ENCODE measurements around the gene CCDC54. TPM values are rescaled to one million over a fixed set of nuclear protein-coding genes. Genes with fewer than 3 reads are reported as not detected.

Gene CCDC54
- total RNA-seq, 1 experiment from 2014 or later: not detected

DNA sequence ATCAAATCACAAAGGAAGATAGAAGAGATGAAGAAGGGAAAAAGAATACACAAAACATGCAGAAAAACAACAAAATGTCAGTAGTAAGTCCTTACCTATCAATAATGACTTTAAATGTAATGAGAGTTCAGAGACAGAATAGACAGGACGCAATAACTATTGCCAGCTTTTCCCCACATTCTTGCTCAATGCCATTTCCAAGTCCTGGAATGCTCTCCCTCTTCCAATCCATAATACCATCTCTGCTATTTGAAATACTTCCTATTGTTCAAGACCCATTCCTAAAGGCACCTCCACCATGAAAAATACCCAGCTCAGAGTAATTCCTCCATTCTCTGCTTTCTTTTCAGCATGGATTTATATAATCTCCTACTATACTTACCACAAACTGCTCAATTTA is 33.4 kb downstream of the CCDC54 start:
- H3K4me1 ChIP-seq (ENCODE audit: low read length): no peaks in the 10 kb centered on the region
- no peaks in the 10 kb centered on the region for H3K9me2 ChIP-seq (replicated peaks; ENCODE audit: insufficient read depth, low read length)
- H3K79me2 ChIP-seq (ENCODE audit: low read length): no peaks in the 10 kb centered on the region
- H3K9ac ChIP-seq (ENCODE audit: low read length): no peak overlapping the region
- H3K4me3 ChIP-seq (ENCODE audit: low read length): no peak overlapping the region
- no peak overlapping the region for H3K4me2 ChIP-seq (ENCODE audit: low read depth, low read length, poor library complexity, severe bottlenecking)
- H3K36me3 ChIP-seq (ENCODE audit: insufficient read depth, low read length): 0 out of 2 replicates have a peak, but pooled peaks cover 4% of the 10 kb centered on the region
- peak; percentile 19 for DNase-seq
- no peaks in the 10 kb centered on the region for H4K20me1 ChIP-seq (ENCODE audit: insufficient read depth, low read depth, low read length)
- H3K27me3 ChIP-seq (ENCODE audit: low read length): no peaks in the 10 kb centered on the region
- H2AFZ ChIP-seq (ENCODE audit: low read length): no peak overlapping the region
- no peak overlapping the region for H3K27ac ChIP-seq (ENCODE audit: low read length)
- peaks cover 11% of the 10 kb centered on the region; the same call in 1 of the 2 replicates for H3K9me3 ChIP-seq (ENCODE audit: low read length)

DNA sequence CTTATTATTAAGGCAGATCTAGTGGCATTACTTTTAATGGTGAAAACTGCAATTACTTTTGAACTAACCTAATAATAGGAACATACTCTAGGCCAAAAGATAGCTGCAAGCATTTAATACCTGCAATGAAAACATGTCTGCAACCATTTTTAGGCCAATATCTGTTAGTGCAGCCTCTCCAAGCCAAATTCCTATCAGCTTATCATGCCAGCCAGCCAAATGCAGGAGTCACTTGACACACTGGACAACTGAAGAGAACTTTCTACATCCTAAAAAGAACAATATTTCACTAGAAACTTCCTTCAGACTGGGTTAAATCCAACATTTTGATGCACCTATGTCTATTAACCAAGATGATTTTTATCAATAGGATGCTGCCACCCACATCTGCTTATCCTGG is 33.8 kb downstream of the CCDC54 start:
- no peak overlapping the region for H2AFZ ChIP-seq (ENCODE audit: low read length)
- H4K20me1 ChIP-seq (ENCODE audit: insufficient read depth, low read depth, low read length): no peaks in the 10 kb centered on the region
- no peak overlapping the region for H3K4me2 ChIP-seq (ENCODE audit: low read depth, low read length, poor library complexity, severe bottlenecking)
- H3K27ac ChIP-seq (ENCODE audit: low read length): no peak overlapping the region
- peak; percentile 30 for DNase-seq
- H3K79me2 ChIP-seq (ENCODE audit: low read length): no peaks in the 10 kb centered on the region
- peaks cover 11% of the 10 kb centered on the region; the same call in 1 of the 2 replicates for H3K9me3 ChIP-seq (ENCODE audit: low read length)
- no peaks in the 10 kb centered on the region for H3K9me2 ChIP-seq (replicated peaks; ENCODE audit: insufficient read depth, low read length)
- H3K27me3 ChIP-seq (ENCODE audit: low read length): no peaks in the 10 kb centered on the region
- no peak overlapping the region for H3K4me3 ChIP-seq (ENCODE audit: low read length)
- H3K36me3 ChIP-seq (ENCODE audit: insufficient read depth, low read length): 0 out of 2 replicates have a peak, but pooled peaks cover 4% of the 10 kb centered on the region
- no peaks in the 10 kb centered on the region for H3K4me1 ChIP-seq (ENCODE audit: low read length)
- no peak overlapping the region for H3K9ac ChIP-seq (ENCODE audit: low read length)

DNA sequence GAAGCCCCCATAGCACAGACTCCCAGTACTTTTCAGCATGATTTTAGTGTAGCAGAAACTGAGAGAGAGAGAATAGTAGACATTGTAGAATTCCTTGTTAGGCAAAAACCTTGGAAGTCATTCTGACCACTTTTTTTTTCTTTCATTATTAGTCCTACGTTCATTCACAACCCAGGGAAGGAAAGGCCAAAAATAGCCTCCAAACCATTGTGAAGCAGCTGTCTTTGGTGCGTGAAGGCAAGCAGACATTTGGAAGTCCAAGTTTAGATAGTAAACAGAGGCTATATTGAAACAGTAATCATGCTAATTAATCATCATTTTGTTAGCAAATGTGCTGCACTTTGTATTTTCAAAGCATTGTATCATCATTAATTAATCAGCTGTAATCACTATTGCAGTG is 34.5 kb downstream of the CCDC54 start:
- Histone ChIP-seq H3K4me2 (ENCODE audit: low read depth, low read length, poor library complexity, severe bottlenecking) (no peak overlapping the region), H2AFZ (ENCODE audit: low read length) (no peak overlapping the region), H4K20me1 (ENCODE audit: insufficient read depth, low read depth, low read length) (no peaks in the 10 kb centered on the region), H3K9me2 (replicated peaks; ENCODE audit: insufficient read depth, low read length) (no peaks in the 10 kb centered on the region), H3K4me1 (ENCODE audit: low read length) (no peaks in the 10 kb centered on the region), H3K79me2 (ENCODE audit: low read length) (no peaks in the 10 kb centered on the region), H3K36me3 (ENCODE audit: insufficient read depth, low read length) (0 out of 2 replicates have a peak, but pooled peaks cover 4% of the 10 kb centered on the region), H3K4me3 (ENCODE audit: low read length) (no peak overlapping the region), H3K27me3 (ENCODE audit: low read length) (no peaks in the 10 kb centered on the region), H3K9ac (ENCODE audit: low read length) (no peak overlapping the region), H3K9me3 (ENCODE audit: low read length) (peaks cover 11% of the 10 kb centered on the region; the same call in 1 of the 2 replicates), H3K27ac (ENCODE audit: low read length) (no peak overlapping the region)
- peak; percentile 20 for DNase-seq

DNA sequence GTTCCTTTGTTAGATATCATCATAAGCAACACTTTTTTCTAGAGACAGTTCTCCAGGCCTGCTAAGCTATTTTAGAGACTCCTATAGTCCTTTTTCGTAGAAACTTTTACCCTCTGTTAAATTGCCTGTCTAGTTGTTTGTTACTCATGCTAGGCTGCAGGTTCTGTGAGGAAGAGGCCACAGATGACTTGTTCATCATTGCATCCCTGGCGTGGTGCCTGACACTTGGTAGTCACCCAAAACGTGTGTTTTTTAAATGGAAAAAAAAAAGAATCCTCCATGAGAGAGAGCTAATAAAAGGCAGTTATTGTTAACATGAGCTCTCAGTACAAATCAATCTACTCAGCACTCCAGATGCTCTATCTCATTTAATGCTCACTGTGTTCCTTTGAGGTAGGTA is 35.1 kb downstream of the CCDC54 start:
- no peak overlapping the region for H3K4me3 ChIP-seq (ENCODE audit: low read length)
- peak; percentile 11 for DNase-seq
- no peaks in the 10 kb centered on the region for H4K20me1 ChIP-seq (ENCODE audit: insufficient read depth, low read depth, low read length)
- H3K4me1 ChIP-seq (ENCODE audit: low read length): no peaks in the 10 kb centered on the region
- no peaks in the 10 kb centered on the region for H3K9me2 ChIP-seq (replicated peaks; ENCODE audit: insufficient read depth, low read length)
- peaks cover 11% of the 10 kb centered on the region; the same call in 1 of the 2 replicates for H3K9me3 ChIP-seq (ENCODE audit: low read length)
- no peak overlapping the region for H3K9ac ChIP-seq (ENCODE audit: low read length)
- no peaks in the 10 kb centered on the region for H3K79me2 ChIP-seq (ENCODE audit: low read length)
- 0 out of 2 replicates have a peak, but pooled peaks cover 4% of the 10 kb centered on the region for H3K36me3 ChIP-seq (ENCODE audit: insufficient read depth, low read length)
- no peak overlapping the region for H3K4me2 ChIP-seq (ENCODE audit: low read depth, low read length, poor library complexity, severe bottlenecking)
- no peak overlapping the region for H2AFZ ChIP-seq (ENCODE audit: low read length)
- H3K27me3 ChIP-seq (ENCODE audit: low read length): no peaks in the 10 kb centered on the region
- H3K27ac ChIP-seq (ENCODE audit: low read length): no peak overlapping the region

DNA sequence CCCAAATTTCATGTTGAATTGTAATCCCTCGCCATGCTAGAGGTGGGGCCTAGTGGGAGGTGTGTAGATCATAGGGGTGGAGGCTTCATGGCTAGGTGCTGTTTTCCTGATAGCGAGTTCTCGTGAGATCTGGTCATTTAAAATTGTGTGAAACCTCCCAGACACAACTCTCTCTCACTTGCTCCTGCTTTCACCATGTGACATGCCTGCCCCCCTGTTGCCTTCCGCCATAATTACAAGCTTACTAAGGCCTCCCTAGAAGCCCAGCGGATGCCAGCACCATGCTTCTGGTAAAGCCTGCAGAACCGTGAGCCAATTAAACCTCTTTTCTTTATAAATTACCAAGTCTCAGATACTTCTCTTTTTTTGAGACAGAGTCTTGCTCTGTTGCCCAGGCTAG is 36.0 kb downstream of the CCDC54 start:
- H3K27me3 ChIP-seq (ENCODE audit: low read length): no peaks in the 10 kb centered on the region
- no peak overlapping the region for H3K27ac ChIP-seq (ENCODE audit: low read length)
- H4K20me1 ChIP-seq (ENCODE audit: insufficient read depth, low read depth, low read length): no peaks in the 10 kb centered on the region

DNA sequence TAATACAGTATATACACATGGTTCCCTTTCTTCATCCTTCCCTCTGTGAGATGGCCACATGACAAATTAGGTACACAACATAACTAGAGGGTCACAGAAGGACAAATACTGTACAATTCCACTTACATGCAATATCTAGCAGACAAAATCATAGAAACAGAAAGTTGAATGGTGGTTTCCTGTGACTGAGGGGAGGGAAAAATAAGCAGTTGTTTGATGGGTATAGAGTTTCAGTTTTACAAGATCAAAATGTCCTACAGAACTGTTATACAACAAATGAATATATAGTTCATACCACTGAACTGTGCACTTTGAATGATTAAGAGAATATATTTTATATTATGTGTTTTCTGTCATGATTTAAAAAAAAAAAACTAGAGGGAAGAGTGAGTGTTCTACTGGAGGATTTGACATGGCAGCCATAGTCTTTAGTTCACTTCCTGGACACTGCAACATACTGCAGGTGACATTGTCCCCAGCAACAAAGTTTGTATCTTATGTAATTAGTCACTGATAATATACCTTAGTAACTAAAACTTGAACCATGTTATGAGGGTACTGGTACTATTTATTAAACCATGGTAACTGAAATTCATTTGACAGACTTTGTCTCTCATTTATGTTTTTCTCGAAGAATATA is 37.2 kb downstream of the CCDC54 start:
- Histone ChIP-seq H3K79me2 (ENCODE audit: low read length) (no peaks in the 10 kb centered on the region), H3K36me3 (ENCODE audit: insufficient read depth, low read length) (0 out of 2 replicates have a peak, but pooled peaks cover 1% of the 10 kb centered on the region), H3K9ac (ENCODE audit: low read length) (no peak overlapping the region), H3K4me1 (ENCODE audit: low read length) (no peaks in the 10 kb centered on the region), H2AFZ (ENCODE audit: low read length) (no peak overlapping the region), H3K9me2 (replicated peaks; ENCODE audit: insufficient read depth, low read length) (no peaks in the 10 kb centered on the region), H3K4me3 (ENCODE audit: low read length) (no peak overlapping the region), H4K20me1 (ENCODE audit: insufficient read depth, low read depth, low read length) (no peaks in the 10 kb centered on the region), H3K27me3 (ENCODE audit: low read length) (no peaks in the 10 kb centered on the region), H3K4me2 (ENCODE audit: low read depth, low read length, poor library complexity, severe bottlenecking) (no peak overlapping the region), H3K9me3 (ENCODE audit: low read length) (peaks cover 5% of the 10 kb centered on the region; the same call in 1 of the 2 replicates), H3K27ac (ENCODE audit: low read length) (no peak overlapping the region)
- DNase-seq: peak; percentile 30

More for the DNA sequence above, 36.0 kb downstream of the CCDC54 start:
- Histone ChIP-seq H3K36me3 (ENCODE audit: insufficient read depth, low read length) (0 out of 2 replicates have a peak, but pooled peaks cover 4% of the 10 kb centered on the region), H3K9me2 (replicated peaks; ENCODE audit: insufficient read depth, low read length) (no peaks in the 10 kb centered on the region), H3K79me2 (ENCODE audit: low read length) (no peaks in the 10 kb centered on the region), H2AFZ (ENCODE audit: low read length) (no peak overlapping the region), H3K4me1 (ENCODE audit: low read length) (no peaks in the 10 kb centered on the region), H3K9me3 (ENCODE audit: low read length) (peaks cover 11% of the 10 kb centered on the region; the same call in 1 of the 2 replicates), H3K9ac (ENCODE audit: low read length) (no peak overlapping the region), H3K4me2 (ENCODE audit: low read depth, low read length, poor library complexity, severe bottlenecking) (no peak overlapping the region), H3K4me3 (ENCODE audit: low read length) (no peak overlapping the region)
- DNase-seq: peak; percentile 34

DNA sequence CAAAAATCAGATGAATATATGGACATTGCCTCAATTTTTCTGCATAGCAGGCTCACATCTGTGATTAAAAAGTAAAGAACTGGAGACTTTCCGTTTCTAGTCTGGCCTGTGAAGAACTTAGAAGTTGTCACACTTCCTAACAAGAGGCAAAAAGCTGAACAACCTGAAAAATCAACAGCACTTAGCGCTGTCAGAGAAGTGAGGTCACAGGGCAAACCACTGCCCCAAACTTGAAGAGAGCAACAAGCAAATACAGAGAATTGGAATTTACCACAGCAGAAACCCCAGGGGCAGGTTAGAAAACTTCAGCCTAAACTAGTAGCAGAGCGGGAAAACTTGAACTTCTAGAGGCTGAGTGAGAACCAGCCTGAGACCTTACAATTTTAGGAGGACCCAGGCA is 38.9 kb downstream of the CCDC54 start:
- H3K9me2 ChIP-seq (replicated peaks; ENCODE audit: insufficient read depth, low read length): no peaks in the 10 kb centered on the region
- H4K20me1 ChIP-seq (ENCODE audit: insufficient read depth, low read depth, low read length): no peaks in the 10 kb centered on the region
- H3K9me3 ChIP-seq (ENCODE audit: low read length): no peaks in the 10 kb centered on the region
- no peak overlapping the region for H2AFZ ChIP-seq (ENCODE audit: low read length)
- no peak overlapping the region for H3K4me2 ChIP-seq (ENCODE audit: low read depth, low read length, poor library complexity, severe bottlenecking)
- H3K4me1 ChIP-seq (ENCODE audit: low read length): peaks cover 6% of the 10 kb centered on the region
- H3K27ac ChIP-seq (ENCODE audit: low read length): no peak overlapping the region
- H3K4me3 ChIP-seq (ENCODE audit: low read length): no peak overlapping the region
- no peak for DNase-seq
- no peaks in the 10 kb centered on the region for H3K36me3 ChIP-seq (ENCODE audit: insufficient read depth, low read length)
- no peaks in the 10 kb centered on the region for H3K79me2 ChIP-seq (ENCODE audit: low read length)
- H3K27me3 ChIP-seq (ENCODE audit: low read length): no peaks in the 10 kb centered on the region
- no peak overlapping the region for H3K9ac ChIP-seq (ENCODE audit: low read length)

DNA sequence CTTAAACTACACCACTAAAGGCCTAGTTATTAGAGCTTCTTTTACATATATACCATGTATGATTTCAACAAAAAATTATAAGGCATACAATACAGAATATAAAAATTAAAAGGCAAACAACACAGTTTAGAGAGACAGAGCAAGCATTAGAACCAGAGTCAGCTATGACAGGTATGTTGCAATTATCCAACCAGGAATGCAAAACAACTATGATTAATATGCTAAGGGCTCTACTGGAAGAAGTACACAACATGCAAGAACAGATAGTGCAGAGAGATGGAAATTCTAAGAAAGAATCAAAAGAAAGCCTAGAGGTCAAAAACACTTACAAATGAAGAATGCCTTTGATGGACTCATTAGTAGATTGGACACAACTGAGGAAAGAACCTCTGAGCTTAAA is 39.6 kb downstream of the CCDC54 start:
- Histone ChIP-seq H3K9me2 (replicated peaks; ENCODE audit: insufficient read depth, low read length) (no peaks in the 10 kb centered on the region), H3K27ac (ENCODE audit: low read length) (no peak overlapping the region), H3K4me1 (ENCODE audit: low read length) (peaks cover 9% of the 10 kb centered on the region), H3K79me2 (ENCODE audit: low read length) (no peaks in the 10 kb centered on the region), H3K9me3 (ENCODE audit: low read length) (no peaks in the 10 kb centered on the region), H3K4me3 (ENCODE audit: low read length) (no peak overlapping the region), H3K27me3 (ENCODE audit: low read length) (no peaks in the 10 kb centered on the region), H3K36me3 (ENCODE audit: insufficient read depth, low read length) (no peaks in the 10 kb centered on the region), H3K4me2 (ENCODE audit: low read depth, low read length, poor library complexity, severe bottlenecking) (no peak overlapping the region), H4K20me1 (ENCODE audit: insufficient read depth, low read depth, low read length) (no peaks in the 10 kb centered on the region), H2AFZ (ENCODE audit: low read length) (no peak overlapping the region), H3K9ac (ENCODE audit: low read length) (no peak overlapping the region)
- peak; percentile 22 for DNase-seq

Measured in Karpas-422 (cell line).